Pulmonary artery endothelial cell (primary cell): ENCODE measurements around the gene KCNMB2. TPM values are rescaled to one million over a fixed set of nuclear protein-coding genes. Genes with fewer than 3 reads are reported as not detected.

Experiments
- DNase-seq: peaks from one replicate; pipeline ENCODE4 v3.0.0-alpha.2; 2011; ENCODE audit warnings: low read depth, low spot score
- total RNA-seq: library from RNA; depleted of rRNA; stranded (reverse); fragments of >200 nt; gene quantifications from 2 replicates; pipeline ENCODE4 v1.2.3, GENCODE V29; 2014

Gene KCNMB2
- total RNA-seq, 1 donor from 2014 or later, result not detected

DNA sequence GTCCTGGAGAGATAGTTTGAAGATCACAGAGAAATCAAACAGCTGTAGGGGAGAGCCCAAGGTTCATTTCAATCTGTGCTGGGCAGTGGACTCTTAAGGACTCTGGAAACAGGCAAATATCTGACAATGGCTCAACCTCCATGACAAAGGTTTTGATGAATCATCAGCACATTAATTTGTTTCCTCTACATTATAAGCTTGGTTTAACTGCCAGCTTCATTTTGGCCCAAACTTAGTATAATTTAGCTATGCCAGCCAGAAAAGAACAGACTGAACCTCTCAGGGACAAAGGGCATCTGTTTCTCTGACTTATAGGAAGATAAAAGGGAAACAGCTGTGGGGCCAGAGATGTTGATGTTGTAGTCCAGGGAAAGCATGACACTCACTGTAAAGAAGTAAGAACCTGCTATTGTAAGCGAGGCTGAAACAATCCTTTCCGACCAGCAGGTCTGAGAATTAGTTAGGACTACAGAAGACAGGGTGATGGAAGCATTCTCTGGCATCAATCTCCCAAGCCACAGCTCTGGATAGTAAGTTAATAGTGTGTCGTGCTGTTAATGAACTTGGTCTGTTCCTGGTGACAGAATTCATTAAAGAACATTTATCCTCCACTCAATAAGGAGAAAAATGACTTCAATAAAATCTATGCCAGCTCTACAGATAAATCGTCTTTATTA lies 110.1 kb downstream of the KCNMB2 start:
- DNase-seq, result no peak

DNA sequence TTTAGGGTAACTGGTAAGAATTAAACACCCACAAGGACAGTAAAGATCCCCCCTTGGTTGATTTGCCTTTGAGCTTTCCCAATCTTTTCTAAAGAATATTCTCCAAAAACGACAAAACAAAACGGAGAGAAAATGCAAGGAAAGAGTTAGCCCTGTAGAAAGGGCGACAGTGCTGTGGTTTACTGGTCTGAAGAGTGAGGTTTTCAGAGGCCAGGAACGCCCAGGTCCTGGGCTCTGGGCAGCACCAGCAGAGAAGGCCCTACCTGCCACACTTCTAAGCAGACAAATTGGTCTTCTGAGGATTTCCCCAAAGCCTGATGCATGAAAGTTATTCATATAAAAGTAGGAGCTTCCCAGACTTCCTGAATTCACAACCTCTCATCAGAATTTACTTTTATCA lies 119.3 kb downstream of the KCNMB2 start:
- no peak for DNase-seq

DNA sequence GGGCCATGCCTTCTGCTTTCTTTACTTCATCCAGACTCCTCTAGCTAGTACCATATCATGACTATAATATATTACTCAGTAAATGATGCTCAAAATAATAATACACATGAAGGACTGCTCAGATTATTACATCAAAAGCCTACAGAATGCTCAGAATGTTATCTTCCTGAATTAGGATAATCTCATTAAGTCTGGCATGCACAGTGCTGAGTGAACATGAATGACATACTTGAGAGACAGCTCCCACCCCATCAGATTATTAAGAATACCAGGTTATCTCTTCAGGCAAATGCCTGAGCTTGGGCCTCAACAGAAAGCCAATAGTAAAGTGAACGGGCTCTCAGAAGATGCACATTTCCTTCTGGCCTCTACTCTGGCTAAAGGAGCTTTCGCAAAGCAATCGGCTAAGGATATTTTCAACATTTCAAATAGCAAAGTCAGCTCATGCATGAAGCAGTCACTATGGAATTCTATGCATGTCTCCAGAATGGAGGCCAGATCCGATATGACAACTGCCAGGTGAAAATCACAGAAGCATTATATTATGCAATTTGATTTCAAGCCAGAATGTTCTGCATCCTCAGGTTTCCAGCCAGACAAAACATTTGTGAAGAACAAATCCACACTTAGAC lies 122.6 kb downstream of the KCNMB2 start:
- DNase-seq, result no peak

DNA sequence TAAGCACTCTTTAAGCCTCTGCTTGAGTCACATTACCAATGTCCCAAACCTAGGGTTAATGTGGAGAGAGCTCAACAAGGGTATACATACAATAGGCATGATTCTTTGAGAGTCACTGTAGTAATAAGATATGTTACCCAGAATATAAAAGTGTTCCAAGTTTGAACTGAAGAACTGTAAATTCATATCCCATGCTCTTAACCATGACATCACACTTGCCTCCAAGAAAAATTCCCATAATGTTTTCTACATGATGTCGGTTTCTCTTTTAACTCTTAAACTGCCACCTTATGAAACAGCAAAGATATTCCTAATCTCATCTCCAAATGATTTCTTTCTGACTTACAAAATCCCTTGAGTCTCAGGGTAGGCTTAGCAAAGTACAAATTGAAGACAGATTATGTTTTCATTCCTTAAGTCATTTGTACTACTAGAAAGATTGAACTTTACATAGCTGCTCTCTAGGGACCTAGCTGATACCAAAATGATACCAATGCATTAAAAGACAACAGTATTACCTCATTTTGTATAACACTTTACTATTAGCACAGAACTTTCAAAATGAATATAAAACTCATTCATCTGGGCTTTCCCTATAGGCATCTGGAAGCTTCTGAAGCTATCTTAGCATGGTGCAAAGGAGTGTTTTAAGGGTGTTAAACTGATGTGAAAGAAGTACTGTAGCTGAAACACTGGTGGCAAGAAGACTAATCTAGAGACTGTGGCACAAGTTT lies 127.1 kb downstream of the KCNMB2 start:
- DNase-seq, result no peak

DNA sequence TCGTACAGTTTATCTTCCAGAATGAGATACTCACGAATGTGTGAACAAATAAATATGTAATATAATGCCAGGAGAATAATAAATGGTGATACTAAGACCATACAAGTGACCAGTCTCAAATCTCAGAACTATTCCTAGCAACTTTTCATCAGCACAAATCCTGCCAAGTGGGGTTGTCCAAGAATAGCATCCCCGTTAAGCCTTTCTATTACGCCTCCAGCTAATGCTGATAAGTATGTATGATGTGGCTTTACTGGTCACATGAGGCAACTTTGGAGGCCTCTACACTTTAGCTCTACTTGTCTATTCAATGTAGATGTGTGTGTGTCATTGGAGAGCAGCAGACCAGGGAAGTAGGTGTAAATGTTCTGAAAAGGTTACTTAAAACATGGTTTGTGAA lies 129.5 kb downstream of the KCNMB2 start:
- DNase-seq, result no peak

DNA sequence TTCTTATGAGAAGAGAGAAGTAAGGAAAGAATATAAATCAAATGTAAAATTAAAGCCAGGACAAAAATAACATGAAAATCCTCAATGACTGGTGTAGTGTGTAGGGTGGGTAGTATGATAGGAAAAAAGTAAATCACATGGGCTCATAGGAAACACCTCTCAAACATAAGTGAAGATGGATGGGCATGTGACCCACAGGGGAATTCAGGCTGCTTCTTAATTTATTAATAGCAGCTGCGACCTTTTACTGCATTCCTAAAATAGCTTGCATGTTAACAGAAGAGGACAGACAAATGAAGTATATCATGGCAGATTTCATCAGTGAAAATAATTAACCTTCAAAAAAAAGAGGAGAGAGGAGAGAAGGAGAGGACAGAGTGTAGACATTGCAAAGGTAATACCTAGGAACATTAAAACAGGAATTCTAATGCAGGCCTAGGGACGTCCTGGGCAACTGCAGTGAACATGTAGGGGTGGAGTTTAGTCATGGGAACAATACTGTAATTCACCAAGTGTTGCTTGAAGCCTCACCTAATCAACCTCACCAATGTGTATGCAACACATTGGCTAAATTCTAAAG lies 132.9 kb downstream of the KCNMB2 start:
- DNase-seq, result no peak

DNA sequence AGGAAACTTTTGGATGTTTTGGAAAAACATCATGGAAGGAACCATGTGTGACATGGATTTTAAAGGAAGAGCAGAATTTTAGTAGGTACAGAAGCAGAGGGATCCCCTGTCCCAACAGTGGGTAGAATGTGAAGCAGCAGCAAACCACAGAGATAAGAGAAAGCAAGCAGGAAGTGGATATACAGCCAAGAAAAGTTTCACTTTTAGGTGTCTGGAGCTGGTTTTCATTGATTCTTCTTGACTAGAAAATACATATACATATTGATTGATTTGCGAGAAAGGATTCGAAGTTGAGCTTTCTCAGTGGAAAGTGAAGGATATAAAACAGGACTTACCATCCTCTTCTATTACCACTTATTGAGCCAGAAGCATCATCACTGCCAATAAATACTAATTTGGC lies 133.5 kb downstream of the KCNMB2 start:
- no peak for DNase-seq

DNA sequence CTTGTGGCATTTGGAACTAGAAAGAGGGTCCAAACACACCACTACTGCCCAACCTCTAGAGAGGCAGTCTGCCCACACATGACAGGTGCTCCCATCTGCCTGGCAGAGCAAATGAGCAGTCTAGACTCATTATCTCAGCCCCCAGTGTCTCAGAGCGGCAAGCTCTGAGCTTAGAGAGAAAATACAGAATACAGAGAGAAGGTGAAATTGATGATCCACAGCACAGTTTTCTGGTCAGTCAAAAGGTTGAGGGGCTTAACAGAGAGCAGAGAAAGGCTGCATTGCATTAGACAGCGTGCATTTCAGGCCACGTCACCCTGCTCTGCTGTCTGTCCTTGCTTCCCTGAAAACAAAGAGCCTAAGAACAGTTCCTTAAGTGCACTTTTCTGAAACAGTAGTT lies 135.1 kb downstream of the KCNMB2 start:
- no peak for DNase-seq

DNA sequence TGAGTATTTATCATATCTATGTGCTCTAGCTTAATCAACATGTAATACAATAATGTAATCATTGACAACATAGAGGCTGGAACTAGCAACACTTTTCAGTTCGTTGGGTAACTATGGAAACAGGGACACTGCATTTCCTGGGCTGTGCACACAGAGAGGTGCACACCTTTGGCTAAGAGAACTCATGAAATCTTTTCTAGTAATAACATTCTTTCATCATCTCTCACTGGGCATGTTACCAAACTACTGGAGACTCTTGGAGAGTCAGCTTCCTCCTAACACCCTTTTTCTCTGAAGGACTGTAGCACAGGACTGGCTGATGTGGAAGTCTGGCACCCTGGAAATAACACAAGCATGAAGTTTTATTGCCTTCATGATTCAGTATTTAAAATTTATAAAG lies 135.6 kb downstream of the KCNMB2 start:
- DNase-seq, result no peak

DNA sequence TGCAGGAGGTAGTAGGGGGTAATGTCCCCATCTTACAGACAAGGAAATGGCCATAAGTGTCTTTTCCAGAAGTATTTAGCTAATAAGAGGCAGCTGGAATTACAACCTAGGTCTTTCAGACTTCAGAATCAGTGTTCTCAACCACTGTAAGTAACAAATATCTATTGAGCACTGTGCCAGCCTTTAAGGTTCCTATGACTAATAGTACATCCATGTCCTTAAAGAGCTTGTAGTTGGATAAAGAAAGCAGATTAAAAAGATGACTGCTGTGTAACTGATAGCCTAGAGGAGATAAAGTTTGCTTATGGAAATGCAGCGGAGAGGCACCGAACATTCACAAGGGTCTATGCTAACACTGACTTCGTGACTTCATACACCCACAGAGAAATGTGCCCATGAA lies 136.0 kb downstream of the KCNMB2 start:
- no peak for DNase-seq

DNA sequence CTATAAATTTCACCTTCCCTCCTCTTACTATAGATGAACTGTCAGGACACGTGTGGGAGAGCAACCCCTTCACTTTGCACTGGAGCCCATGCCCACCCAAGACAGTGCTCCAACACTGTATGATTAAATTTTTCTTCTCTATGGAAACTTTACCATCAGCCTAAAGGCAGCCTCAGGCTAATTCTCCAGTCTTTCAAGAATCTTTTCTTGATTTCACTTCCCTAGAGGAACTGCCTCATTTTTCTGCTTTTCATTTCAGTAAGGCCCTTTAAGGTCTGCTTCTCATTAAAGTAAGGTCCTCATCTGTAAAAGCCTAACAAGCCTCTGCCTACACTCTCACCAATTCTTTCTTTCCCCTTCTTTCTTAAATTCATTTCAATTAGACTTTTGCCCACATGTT lies 137.3 kb downstream of the KCNMB2 start:
- DNase-seq, result no peak

DNA sequence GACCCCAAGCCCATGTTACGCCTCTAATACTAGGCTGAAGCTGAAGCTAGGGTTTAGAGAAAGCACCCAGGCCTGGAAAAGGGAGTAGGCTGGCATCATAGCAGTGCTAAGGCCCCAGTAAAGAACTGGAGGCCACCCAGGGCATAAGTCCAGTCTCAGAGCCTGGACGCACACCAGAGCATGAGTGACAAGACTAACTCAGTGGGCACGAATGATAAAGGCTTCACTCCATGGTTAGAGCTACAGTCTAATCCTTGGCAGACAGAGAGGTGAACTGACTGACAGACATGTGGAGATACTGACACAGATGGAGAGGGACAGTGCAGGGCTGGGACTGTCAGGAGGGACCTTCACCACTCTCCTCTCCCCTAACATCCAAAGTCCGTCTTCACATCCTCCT lies 139.8 kb downstream of the KCNMB2 start:
- no peak for DNase-seq

DNA sequence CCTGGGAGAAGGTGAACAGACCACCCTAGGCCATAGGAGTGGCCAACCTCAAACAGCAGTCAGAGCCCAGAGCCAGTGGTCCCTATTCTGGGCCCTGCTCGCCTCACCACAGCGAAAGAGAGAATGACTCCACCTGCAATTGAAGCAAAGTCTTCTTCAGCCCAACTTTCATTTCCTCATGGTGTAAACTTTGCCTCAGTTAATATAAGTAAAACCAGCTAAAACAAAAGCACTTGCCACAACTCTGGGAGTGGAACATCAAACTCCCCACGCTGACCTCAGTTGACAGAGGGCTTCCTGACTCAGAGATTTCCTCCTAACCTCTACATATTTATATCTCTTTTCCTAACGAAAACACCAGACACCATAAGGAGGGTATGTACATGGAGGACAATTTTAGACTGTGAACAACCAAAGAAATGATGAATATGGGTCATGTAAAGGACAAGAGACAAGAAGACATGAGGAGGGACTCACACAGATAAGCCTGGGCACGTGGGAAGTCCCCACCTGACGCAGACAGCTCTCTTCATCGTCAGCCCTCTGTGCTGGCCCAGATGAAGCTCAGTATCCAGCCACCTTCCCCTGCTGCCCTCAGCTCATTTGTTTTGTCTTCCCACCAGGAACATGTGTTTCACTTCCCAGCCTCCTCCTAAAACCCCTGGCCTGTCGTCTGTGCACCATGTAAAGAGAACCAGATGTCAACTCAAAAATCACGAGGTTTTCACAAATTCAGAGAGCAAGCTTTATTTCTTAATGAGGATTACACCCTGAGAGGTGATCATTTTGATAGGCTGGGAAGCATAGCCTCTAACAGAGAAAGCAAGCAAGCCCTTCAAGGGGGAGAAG lies 140.9 kb downstream of the KCNMB2 start:
- DNase-seq, result no peak

DNA sequence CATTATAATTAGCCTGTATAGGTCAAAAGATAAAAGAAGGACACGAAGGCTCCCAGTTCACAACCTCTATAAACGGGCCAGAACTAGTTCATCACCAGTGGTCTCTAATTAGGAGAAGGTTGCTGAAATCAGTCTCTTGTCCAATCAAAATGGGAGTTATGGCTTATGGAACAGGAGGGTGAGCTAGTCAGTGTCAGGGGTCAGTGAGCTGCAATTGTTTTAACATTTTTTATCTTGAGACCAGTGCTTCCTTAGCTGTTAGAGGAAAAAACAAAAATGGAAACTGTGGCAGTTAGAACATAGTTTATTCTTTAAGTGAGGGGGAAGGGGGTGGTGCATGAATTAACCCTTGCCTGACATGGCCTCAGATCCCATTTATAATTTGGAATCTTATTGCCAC lies 141.7 kb downstream of the KCNMB2 start:
- no peak for DNase-seq

DNA sequence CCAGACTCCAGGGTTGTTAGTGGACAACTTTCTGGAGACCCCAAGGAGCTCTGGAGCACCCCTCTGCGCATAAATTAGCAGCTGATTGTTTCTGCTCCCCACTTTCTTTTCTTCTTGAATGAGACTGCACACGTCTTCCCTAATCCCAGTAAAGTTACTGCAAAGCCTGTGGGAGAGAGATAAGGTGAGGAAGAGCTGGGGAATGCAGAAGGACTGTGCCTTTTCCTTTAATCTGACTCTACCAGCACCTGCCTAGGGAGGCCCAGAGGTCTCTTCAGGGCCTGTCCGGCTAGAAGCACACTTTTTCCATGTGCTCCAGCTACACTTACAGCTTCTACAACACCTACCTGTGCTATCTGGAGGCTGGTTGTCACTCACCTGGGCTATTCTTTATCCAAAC lies 143.8 kb downstream of the KCNMB2 start:
- no peak for DNase-seq

DNA sequence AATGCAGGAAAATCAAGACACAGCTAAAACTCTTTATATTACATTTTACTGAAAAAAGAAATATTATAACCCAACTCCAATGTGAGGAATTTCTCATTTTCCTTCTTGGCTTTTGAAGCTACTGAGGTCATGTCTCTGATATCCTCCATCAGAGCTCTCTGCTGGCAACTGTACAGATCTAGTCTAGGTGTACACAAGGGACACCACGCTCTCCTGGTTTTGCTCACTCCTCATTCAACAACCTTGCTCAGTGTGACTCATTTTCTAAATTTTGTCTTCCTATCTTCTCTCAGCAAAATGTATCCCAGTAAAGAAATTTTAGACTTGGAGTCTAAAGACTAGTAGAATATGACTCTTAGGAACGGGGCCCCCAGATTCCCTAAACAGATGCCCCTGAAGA lies 144.3 kb downstream of the KCNMB2 start:
- no peak for DNase-seq

DNA sequence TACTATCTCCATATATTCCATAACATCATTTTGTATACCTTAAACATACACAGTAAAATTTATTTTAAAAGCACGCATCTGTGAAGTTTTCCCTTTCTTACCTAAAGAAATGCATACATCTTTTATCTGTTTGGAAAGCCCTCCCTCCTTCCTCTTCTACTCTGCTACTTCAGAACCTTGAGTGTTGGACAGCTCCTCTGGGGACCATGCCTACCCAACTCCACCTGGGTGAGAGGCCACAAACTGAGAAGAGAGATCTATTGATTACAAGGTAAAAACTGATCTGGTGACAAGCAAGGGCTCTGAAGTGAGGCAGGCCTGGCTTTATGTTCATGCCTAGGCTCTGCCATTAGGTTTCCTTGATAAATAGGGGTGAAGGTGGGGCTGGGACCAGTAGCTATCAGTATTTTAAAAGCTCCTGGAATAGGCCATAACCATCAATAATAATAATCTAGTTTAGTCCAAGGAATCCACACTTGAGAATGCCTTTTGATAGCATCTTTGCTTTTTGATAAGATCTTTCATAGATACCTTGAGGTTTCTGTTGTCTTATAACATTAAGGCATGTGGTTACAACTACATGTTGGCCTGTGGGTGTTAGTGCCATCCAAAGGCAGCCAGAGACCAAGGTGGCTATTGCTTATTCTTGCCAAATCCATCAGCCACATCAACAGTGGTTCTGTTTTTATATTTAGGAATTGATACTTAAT lies 148.8 kb downstream of the KCNMB2 start:
- DNase-seq, result no peak

DNA sequence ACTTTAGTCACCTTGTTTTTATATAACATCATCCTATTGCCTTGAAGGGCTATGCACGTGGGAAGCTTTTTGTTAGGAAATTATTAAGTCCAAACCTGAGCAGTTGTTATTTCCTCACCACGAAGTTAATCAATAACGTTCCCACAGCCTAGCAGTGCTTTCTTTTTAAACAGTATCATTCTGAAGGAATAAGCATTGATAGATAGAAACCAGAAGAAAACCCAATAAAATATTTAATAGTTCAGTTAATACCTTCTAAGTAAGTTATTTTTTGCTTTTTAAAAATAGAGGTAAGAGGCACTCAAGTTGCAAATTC lies 149.3 kb downstream of the KCNMB2 start:
- DNase-seq, result no peak

DNA sequence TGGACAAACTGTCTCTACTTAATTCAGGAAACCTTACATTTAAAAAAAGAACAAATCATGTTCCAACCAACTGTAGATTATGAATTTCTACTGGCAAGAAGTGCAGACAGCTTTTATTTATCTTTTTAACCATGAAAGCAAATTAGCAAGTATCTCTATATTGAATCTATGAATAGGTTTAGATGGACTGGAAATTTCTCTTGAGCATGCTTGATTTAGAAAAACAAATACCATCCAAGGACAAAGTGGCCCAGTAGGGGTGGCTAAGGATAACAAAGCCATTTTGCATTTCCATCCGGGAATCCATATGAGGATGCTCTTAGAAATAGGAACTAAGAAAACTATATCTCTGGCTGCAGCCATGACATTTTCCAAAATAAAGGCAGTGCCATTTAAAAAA lies 150.6 kb downstream of the KCNMB2 start:
- no peak for DNase-seq

DNA sequence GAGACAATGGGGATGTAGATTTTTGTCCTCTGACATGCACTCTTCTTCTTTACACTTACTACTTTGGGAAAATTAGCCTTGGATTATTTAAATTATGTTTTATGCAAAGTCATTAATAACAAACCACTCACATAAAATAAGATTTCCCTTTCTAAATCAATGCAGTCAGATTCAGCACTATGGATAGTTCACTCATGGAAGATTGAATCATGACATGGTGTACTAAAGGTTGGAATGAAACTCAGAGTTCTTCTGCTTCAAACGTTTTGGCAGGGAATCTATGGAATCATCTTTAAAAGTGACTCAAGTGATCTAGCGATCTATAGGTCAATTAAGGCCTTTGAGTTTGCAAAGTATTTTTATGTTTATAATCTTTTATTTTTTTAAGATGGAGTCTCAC lies 154.3 kb downstream of the KCNMB2 start:
- no peak for DNase-seq

DNA sequence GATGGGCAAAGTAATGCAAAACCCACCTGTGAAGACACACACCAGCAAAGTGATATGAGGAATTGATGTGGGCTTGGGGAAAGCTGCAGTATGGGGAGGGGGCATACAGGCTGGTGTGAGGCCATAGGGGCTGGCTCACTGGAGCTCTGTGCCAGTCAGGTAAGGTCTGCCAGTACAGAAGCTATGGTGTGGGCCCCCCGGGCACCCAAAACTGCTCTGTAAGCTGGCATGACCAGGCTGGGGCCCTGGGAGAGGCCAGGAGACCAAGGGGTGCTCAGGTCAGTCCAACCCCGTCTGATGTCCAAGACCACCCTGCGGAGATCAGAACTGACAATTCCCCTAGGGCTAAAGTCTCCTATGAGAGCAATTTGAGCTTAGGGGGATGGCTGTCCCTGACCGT lies 163.1 kb downstream of the KCNMB2 start:
- no peak for DNase-seq
